Esophagus squamous epithelium (tissue), 4 donors: Measurements from ENCODE around the gene N4BP2.

Experiments
- POLR2A ChIP-seq, 4 donors: fragments of 450-650 bp; IDR thresholded peaks; one replicate each; pipeline ENCODE4 v1.6.1; 2017; ENCODE audit warnings: antibody characterized with exemption in 4 of 4, mild to moderate bottlenecking in 4 of 4, moderate library complexity in 3 of 4
- TF ChIP-seq, protein P1 (sequence below), 6 experiments: fragments of 450-650 bp in 4 of 6; fragments of 200-600 bp in 2 of 6; sonication (generic) in 2 of 6; IDR thresholded peaks; one replicate each; pipeline ENCODE4 v1.5.1; 2016 to 2019; ENCODE audit warnings: antibody characterized with exemption in 6 of 6, mild to moderate bottlenecking in 4 of 6, moderate library complexity in 4 of 6

GRCh38 chr4:40177591-40177990 lies 120.9 kb downstream of the N4BP2 start:
- TF ChIP-seq, protein P1, sequence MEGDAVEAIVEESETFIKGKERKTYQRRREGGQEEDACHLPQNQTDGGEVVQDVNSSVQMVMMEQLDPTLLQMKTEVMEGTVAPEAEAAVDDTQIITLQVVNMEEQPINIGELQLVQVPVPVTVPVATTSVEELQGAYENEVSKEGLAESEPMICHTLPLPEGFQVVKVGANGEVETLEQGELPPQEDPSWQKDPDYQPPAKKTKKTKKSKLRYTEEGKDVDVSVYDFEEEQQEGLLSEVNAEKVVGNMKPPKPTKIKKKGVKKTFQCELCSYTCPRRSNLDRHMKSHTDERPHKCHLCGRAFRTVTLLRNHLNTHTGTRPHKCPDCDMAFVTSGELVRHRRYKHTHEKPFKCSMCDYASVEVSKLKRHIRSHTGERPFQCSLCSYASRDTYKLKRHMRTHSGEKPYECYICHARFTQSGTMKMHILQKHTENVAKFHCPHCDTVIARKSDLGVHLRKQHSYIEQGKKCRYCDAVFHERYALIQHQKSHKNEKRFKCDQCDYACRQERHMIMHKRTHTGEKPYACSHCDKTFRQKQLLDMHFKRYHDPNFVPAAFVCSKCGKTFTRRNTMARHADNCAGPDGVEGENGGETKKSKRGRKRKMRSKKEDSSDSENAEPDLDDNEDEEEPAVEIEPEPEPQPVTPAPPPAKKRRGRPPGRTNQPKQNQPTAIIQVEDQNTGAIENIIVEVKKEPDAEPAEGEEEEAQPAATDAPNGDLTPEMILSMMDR (IDR thresholded peaks at IDR 0.05): no peak
- TF ChIP-seq POLR2A (IDR thresholded peaks at IDR 0.05): no peak
